ENCODE measurements around the gene LIN54. TPM values are rescaled to one million over a fixed set of nuclear protein-coding genes. Genes with fewer than 3 reads are reported as not detected.
"Not testable (repeated sequence)": the region's sequence is repeated elsewhere in the genome, so short reads cannot be mapped to it uniquely, and the experiment has no call there.

The LIN54 gene
- total RNA-seq, 1 donor from 2014 or later, result 30.6 TPM

GRCh38 chr4:83012687-83013419, 2.2 kb upstream of the LIN54 start:
- DNase-seq (ENCODE audit: low spot score in 2 of 2) (peak; percentile 96 to 97), FAIRE-seq (no peak)

GRCh38 chr4:83012200-83012686, 1.6 kb upstream of the LIN54 start:
- peak in 1 of 2 donors; percentile 34 for DNase-seq (ENCODE audit: low spot score in 2 of 2)
- no peak for FAIRE-seq

GRCh38 chr4:83011689-83012199, 1.1 kb upstream of the LIN54 start:
- FAIRE-seq (no peak), DNase-seq (ENCODE audit: low spot score in 2 of 2) (no peak)

- FAIRE-seq, result no peak
- peak in 1 of 2 donors; percentile 12 for DNase-seq (ENCODE audit: low spot score in 2 of 2)
Observed at GRCh38 chr4:83010111-83010521, 507 bp downstream of the LIN54 start.

GRCh38 chr4:83009529-83009928, 1.1 kb downstream of the LIN54 start:
- FAIRE-seq, result no peak
- no peak for DNase-seq (ENCODE audit: low spot score in 2 of 2)

- DNase-seq (ENCODE audit: low spot score in 2 of 2); FAIRE-seq: not testable (repeated sequence)
Observed at GRCh38 chr4:83003044-83003791, 7.4 kb downstream of the LIN54 start.

- FAIRE-seq, result no peak
- no peak for DNase-seq (ENCODE audit: low spot score in 2 of 2)
Observed at GRCh38 chr4:83002329-83002728, 8.3 kb downstream of the LIN54 start.

GRCh38 chr4:82998898-82999297, 11.7 kb downstream of the LIN54 start:
- FAIRE-seq (no peak), DNase-seq (ENCODE audit: low spot score in 2 of 2) (no peak)

- no peak for DNase-seq (ENCODE audit: low spot score in 2 of 2)
- no peak for FAIRE-seq
Observed at GRCh38 chr4:82994834-82995233, 15.8 kb downstream of the LIN54 start.

GRCh38 chr4:82989575-82990429, 20.8 kb downstream of the LIN54 start:
- FAIRE-seq (no peak), DNase-seq (ENCODE audit: low spot score in 2 of 2) (no peak)

GRCh38 chr4:82988323-82988832, 22.2 kb downstream of the LIN54 start:
- FAIRE-seq (no peak), DNase-seq (ENCODE audit: low spot score in 2 of 2) (no peak)

- not testable (repeated sequence) for FAIRE-seq; DNase-seq (ENCODE audit: low spot score in 2 of 2)
Observed at GRCh38 chr4:82987519-82987918, 23.1 kb downstream of the LIN54 start.

GRCh38 chr4:82984459-82984858, 26.2 kb downstream of the LIN54 start:
- FAIRE-seq, result no peak
- DNase-seq (ENCODE audit: low spot score in 2 of 2), result no peak

- FAIRE-seq (no peak), DNase-seq (ENCODE audit: low spot score in 2 of 2) (no peak)
Observed at GRCh38 chr4:82983444-82983843, 27.2 kb downstream of the LIN54 start.

- no peak for DNase-seq (ENCODE audit: low spot score in 2 of 2)
- no peak for FAIRE-seq
Observed at GRCh38 chr4:82981138-82981537, 29.5 kb downstream of the LIN54 start.

- DNase-seq (ENCODE audit: low spot score in 2 of 2) (no peak), FAIRE-seq (no peak)
Observed at GRCh38 chr4:82975792-82976191, 34.8 kb downstream of the LIN54 start.

- no peak for DNase-seq (ENCODE audit: low spot score in 2 of 2)
- no peak for FAIRE-seq
Observed at GRCh38 chr4:82969414-82969813, 41.2 kb downstream of the LIN54 start.

GRCh38 chr4:82968972-82969371, 41.7 kb downstream of the LIN54 start:
- DNase-seq (ENCODE audit: low spot score in 2 of 2) (no peak), FAIRE-seq (no peak)

- FAIRE-seq, result no peak
Observed at GRCh38 chr4:82965763-82966162, 44.9 kb downstream of the LIN54 start.

GRCh38 chr4:82957045-82957444, 53.6 kb downstream of the LIN54 start:
- no peak for FAIRE-seq

More at GRCh38 chr4:82965763-82966162, 44.9 kb downstream of the LIN54 start:
- DNase-seq (ENCODE audit: low spot score in 2 of 2), result no peak

More at GRCh38 chr4:82957045-82957444, 53.6 kb downstream of the LIN54 start:
- DNase-seq (ENCODE audit: low spot score in 2 of 2), result no peak

Data from frontal cortex (tissue), 4 donors.